Effector memory CD8-positive, alpha-beta T cell (primary cell): ENCODE data around the gene ARIH2.

Source experiments
- ATAC-seq: fragments of 150-1000 bp; cut with Tn5 transposase; replicated peaks from 2 replicates; pipeline ENCODE4 v1.10.0; 2021; ENCODE audit warnings: mild to moderate bottlenecking, moderate library complexity
- DNase-seq, 3 experiments: peaks; one replicate each; pipeline ENCODE4 v3.0.0; 2021
- H3K27ac Mint-ChIP-seq, 2 donors: one replicate each; pipeline ENCODE4 v1.8.0; 2022; ENCODE audit warnings: mild to moderate bottlenecking in 2 of 2, mixed read lengths in 2 of 2, moderate library complexity in 2 of 2
- H3K27me3 Mint-ChIP-seq, 2 donors: one replicate each; pipeline ENCODE4 v1.8.0; 2022; ENCODE audit warnings: mixed read lengths in 2 of 2
- H3K36me3 Mint-ChIP-seq: one replicate; pipeline ENCODE4 v1.8.0; 2022; ENCODE audit warnings: mild to moderate bottlenecking, moderate library complexity, mixed read lengths; ENCODE audit not compliant: insufficient read depth
- H3K4me1 Mint-ChIP-seq, 2 donors: one replicate each; pipeline ENCODE4 v1.8.0; 2022; ENCODE audit warnings: low read depth in 2 of 2, mixed read lengths in 2 of 2
- H3K4me3 Mint-ChIP-seq, 2 donors: one replicate each; pipeline ENCODE4 v1.8.0; 2022; ENCODE audit warnings: mild to moderate bottlenecking in 2 of 2, mixed read lengths in 2 of 2, moderate library complexity in 2 of 2
- H3K9me3 Mint-ChIP-seq, 2 donors: one replicate each; pipeline ENCODE4 v1.8.0; 2022; ENCODE audit warnings: mixed read lengths in 2 of 2

ARIH2 gene

DNA sequence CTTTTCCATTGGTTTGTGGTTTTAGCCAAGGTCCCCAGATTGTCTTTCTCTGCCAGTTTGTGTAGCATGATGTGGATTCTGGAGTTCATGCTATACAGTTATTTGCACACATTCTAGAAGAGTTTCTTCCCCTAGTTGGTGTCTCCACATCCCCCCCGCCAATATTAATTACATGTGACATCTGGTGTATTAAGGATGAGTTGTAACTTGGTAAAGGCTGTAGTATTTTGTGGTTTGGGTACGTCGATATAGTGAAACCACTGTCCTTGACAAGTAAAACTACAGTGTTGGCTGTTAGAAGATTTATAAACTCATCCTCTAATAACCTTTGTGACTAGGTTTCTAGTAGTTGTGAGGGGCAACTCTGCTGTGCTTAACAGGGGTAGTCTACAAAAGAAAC is 47.7 kb downstream of the ARIH2 start:
- no peak overlapping the region for H3K4me3 Mint-ChIP-seq
- peak overlapping the region in 1 of 2 donors; percentile 29 for H3K27ac Mint-ChIP-seq
- DNase-seq (no peak), ATAC-seq (peak; percentile 26)
- no peaks in the 10 kb centered on the region for H3K27me3 Mint-ChIP-seq
- peaks cover 79% of the 10 kb centered on the region for H3K36me3 Mint-ChIP-seq
- peaks cover 4 to 12% of the 10 kb centered on the region in 2 donors for H3K4me1 Mint-ChIP-seq
- no peaks in the 10 kb centered on the region for H3K9me3 Mint-ChIP-seq

DNA sequence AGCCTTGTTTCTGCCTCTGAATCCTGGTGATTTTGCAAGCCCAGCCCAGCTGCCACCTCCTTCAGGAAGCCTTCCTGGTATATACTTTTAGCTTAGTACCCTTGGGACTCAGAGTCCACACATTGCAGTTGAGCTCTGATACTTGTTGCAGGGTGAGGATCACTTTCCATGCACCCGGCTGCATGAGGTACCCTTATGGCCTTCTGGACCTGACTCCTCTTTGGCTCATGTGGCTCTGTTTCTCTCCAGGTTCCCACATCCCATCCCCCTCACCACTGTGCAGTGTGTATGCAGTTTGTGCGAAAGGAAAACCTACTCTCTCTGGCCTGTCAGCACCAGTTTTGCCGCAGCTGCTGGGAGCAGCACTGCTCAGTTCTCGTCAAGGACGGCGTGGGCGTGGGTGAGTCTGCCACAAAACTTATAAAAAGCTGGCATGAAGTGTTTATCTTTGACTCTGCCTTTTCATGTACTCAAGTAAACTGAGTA is 48.3 kb downstream of the ARIH2 start:
- H3K9me3 Mint-ChIP-seq, result no peaks in the 10 kb centered on the region
- peak overlapping the region; percentile 29 to 72 for H3K27ac Mint-ChIP-seq
- peaks cover 80% of the 10 kb centered on the region for H3K36me3 Mint-ChIP-seq
- H3K4me1 Mint-ChIP-seq, result peaks cover 4 to 12% of the 10 kb centered on the region in 2 donors
- H3K4me3 Mint-ChIP-seq, result no peak overlapping the region
- DNase-seq (no peak), ATAC-seq (no peak)
- no peaks in the 10 kb centered on the region for H3K27me3 Mint-ChIP-seq

DNA sequence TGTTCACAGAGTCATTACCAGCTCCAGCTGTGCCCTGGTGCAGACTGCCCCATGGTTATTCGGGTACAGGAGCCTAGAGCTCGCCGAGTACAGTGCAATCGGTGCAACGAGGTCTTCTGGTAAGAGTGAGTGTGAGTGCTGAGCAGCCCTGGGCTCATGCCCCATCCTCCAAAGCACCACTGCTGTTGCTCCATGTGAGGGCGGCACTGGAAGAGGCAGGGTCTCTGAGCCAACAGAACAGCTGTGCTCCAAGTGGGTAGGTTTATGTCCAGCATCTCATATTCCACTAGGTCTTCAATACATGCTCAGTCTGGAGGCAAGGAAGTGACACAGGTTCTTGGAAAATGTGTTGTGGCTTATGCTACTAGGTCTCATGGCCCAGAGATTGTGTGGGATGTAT is 51.9 kb downstream of the ARIH2 start:
- Mint-ChIP-seq H3K9me3 (no peaks in the 10 kb centered on the region), H3K4me1 (peaks cover 2 to 8% of the 10 kb centered on the region in 2 donors), H3K36me3 (peaks cover 84% of the 10 kb centered on the region), H3K4me3 (no peak overlapping the region), H3K27me3 (no peaks in the 10 kb centered on the region), H3K27ac (no peak overlapping the region)
- ATAC-seq (no peak), DNase-seq (no peak)

DNA sequence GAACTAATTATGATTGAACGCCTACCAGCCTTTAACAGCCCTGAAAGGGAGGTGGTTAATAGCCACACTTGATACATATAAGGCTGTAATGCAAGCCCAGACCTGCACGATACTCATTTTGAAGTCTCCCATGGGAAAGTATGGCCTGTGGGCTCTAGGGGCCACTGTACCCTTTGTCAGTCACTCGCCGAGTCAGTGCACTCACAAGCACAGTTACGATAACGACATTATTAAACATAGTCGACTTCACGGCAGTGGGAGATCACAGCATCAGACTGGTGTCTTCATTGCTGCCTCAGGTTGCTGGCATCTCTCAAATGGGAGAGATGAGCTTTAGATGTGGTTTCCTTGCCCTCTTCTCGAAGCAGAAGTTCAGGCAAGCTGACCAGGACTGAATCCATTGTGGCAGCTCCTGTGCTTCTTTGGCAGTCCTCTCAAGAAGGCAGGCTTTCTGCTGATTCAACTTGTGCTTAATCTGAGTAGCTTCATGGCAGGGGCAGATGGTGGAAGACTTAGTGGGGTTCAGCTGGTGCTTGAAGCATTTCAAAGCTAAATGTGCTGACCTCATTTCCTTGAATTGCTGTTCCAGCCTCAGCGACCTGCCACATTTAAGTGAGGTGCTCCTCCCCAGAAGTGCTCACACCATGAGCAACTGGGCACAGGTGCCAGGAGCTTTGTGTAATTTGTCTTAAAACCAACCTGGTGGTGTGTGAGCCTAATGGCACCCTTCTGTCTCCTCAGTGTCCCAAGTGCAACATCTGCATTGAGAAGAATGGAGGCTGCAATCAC is 55.6 kb downstream of the ARIH2 start:
- H3K27me3 Mint-ChIP-seq, result no peaks in the 10 kb centered on the region
- peaks cover 88% of the 10 kb centered on the region for H3K36me3 Mint-ChIP-seq
- no peak overlapping the region for H3K4me3 Mint-ChIP-seq
- ATAC-seq (no peak), DNase-seq (no peak)
- H3K27ac Mint-ChIP-seq, result no peak overlapping the region
- H3K4me1 Mint-ChIP-seq, result no peaks in the 10 kb centered on the region
- H3K9me3 Mint-ChIP-seq, result no peaks in the 10 kb centered on the region

DNA sequence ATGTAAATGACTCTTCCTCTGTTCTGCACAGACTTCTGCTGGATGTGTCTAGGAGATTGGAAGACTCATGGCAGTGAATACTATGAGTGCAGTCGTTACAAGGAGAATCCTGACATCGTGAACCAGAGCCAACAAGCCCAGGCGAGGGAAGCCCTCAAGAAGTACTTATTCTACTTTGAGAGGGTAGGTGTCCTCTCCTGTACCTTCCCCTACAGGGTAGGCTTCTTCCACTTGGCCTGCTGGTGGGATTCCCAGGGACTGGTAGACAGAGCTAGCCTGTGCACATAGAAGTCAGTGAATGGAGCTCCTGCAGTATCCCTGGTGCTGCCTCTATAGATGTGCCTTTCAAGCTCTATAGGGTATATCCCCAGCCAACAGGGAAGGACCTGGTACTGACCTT is 60.8 kb downstream of the ARIH2 start:
- Mint-ChIP-seq H3K36me3 (peaks cover 84% of the 10 kb centered on the region), H3K9me3 (no peaks in the 10 kb centered on the region), H3K27ac (no peak overlapping the region), H3K4me3 (no peak overlapping the region), H3K27me3 (no peaks in the 10 kb centered on the region), H3K4me1 (no peaks in the 10 kb centered on the region)
- ATAC-seq (no peak), DNase-seq (no peak)

DNA sequence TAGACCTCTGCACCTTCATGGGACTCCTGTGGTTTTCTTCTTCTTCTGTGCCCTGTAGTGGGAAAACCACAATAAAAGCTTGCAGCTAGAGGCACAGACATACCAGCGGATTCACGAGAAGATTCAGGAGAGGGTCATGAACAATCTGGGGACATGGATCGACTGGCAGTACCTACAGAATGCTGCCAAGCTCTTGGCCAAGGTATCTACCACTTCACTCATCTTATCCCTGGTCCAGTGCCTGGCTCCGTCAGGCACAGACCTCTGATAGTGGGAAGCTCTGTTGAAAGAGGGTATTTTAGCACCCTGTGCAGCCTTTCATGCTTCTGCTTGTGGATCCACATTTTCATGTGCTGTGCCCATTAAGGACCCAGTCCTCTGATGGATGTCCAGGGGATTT is 61.7 kb downstream of the ARIH2 start:
- Mint-ChIP-seq H3K4me1 (no peaks in the 10 kb centered on the region), H3K9me3 (no peaks in the 10 kb centered on the region), H3K4me3 (no peak overlapping the region), H3K36me3 (peaks cover 76% of the 10 kb centered on the region), H3K27ac (peak overlapping the region in 1 of 2 donors; percentile 25), H3K27me3 (no peaks in the 10 kb centered on the region)
- no peak for DNase-seq
- ATAC-seq, result no peak

DNA sequence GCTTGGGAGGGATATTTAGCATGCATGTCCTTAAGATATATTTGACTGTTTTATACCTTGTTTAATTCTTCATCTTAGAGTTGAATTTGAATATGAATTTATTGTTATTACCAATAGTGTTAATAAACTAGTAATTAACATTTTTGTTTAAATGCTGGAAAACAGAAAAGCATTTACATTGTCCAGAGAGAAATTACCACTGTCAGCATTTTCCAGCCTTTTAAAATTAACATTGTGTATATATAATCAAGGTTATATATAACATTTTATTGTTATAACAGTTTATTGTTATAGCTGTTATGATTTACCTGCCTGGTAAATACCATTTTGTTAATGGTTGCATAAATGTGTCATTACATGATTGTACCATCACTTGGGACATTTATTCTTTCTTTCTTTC is 63.4 kb downstream of the ARIH2 start:
- DNase-seq (no peak), ATAC-seq (no peak)
- H3K4me3 Mint-ChIP-seq, result no peak overlapping the region
- no peaks in the 10 kb centered on the region for H3K27me3 Mint-ChIP-seq
- peaks cover 70% of the 10 kb centered on the region for H3K36me3 Mint-ChIP-seq
- H3K4me1 Mint-ChIP-seq, result no peaks in the 10 kb centered on the region
- no peaks in the 10 kb centered on the region for H3K9me3 Mint-ChIP-seq
- peak overlapping the region; percentile 13 to 73 for H3K27ac Mint-ChIP-seq

DNA sequence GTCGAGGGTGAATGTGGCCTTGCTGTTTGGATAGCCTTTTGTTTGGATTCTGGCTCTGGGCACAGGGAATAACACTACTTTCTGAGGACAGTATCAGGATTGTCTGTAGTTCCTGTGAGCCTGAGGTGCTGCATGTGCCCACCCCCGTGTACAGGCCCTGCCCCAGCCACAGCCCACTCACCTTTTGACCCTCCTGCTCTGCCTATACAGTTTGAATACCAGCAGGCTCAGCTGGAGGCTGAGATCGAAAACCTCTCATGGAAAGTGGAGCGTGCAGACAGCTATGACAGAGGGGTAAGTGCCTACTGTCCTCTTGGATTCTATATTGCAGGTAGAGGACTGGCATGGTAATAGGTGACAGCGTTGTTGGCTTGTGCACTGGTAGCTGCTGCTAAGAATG is 64.0 kb downstream of the ARIH2 start:
- peaks cover 2% of the 10 kb centered on the region in 2 donors for H3K4me1 Mint-ChIP-seq
- peaks cover 65% of the 10 kb centered on the region for H3K36me3 Mint-ChIP-seq
- no peaks in the 10 kb centered on the region for H3K27me3 Mint-ChIP-seq
- ATAC-seq (no peak), DNase-seq (no peak)
- no peaks in the 10 kb centered on the region for H3K9me3 Mint-ChIP-seq
- H3K4me3 Mint-ChIP-seq, result no peak overlapping the region
- H3K27ac Mint-ChIP-seq, result peak overlapping the region; percentile 13 to 73

DNA sequence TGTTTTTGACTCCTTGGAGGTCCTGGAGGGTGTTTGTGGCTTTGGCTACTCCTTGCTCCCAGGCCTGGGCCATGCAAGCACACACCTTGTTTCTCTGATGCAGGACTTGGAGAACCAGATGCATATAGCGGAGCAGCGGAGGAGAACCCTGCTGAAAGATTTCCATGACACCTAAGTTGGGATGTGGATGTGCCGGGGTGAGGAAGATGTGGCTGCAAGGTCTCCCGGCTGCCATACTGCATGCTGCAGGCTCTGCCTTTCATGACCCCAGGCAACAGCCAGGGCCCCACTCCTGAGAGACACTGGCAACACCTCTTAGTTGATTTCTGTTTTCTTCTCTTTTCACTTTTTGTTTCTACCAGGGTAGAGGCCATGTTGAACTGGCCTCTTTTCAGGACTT is 64.5 kb downstream of the ARIH2 start:
- Mint-ChIP-seq H3K4me1 (peaks cover 5 to 6% of the 10 kb centered on the region in 2 donors), H3K27me3 (no peaks in the 10 kb centered on the region), H3K36me3 (peaks cover 62% of the 10 kb centered on the region), H3K27ac (peak overlapping the region in 1 of 2 donors; percentile 73), H3K9me3 (no peaks in the 10 kb centered on the region), H3K4me3 (no peak overlapping the region)
- ATAC-seq, result no peak
- DNase-seq, result no peak

DNA sequence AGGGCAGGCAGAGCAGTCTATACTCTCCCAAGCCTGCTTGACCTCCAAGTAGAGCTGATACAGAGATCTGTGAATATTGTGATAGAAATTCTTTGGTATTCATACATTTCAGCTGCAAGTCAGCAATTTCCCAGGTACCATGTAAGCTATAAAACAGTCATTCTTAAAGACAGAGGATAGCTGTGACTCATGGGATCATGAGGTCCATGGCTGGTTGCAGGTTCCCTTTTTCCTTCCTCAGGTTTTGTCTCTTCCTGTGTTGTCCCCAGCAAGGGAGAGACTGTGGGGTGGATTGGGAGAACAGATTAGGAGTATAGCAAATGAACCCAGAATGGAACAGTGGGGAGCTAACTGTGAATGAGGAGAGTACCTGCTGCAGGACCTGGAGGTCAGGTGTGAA is 66.0 kb downstream of the ARIH2 start:
- Mint-ChIP-seq H3K27me3 (no peaks in the 10 kb centered on the region), H3K9me3 (no peaks in the 10 kb centered on the region), H3K4me3 (no peak overlapping the region), H3K27ac (no peak overlapping the region), H3K36me3 (peaks cover 51% of the 10 kb centered on the region), H3K4me1 (peaks cover 14 to 15% of the 10 kb centered on the region in 2 donors)
- ATAC-seq (no peak), DNase-seq (no peak)

DNA sequence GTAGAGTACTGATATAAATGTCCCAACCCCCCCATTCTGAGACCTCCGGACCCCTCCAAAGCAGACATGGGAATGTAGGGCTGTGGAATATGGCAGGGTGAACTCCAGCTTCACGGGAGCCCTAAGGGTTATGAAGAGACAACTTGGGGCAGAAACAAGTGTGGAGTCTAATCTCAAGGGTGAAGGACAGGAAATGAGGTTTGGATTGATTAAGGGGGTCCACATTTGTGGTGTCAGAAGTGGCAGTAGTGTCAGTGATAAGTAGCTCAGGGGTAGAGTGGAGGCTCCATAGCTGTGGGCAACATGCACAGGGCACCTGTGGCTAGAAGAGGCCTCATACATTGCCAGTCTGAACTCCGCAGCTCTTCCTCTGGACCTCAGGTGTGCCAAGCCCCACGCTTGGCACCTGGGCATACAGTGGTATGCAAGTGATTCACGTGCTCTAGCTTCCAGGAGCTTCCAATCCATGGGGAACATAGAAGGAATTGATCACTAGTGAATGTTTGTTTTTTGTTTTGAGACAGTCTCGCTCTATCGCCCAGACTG is 67.3 kb downstream of the ARIH2 start:
- Mint-ChIP-seq H3K4me1 (peaks cover 18 to 19% of the 10 kb centered on the region in 2 donors), H3K9me3 (no peaks in the 10 kb centered on the region), H3K27ac (peak overlapping the region; percentile 21 to 60), H3K36me3 (peaks cover 42% of the 10 kb centered on the region), H3K4me3 (no peak overlapping the region), H3K27me3 (no peaks in the 10 kb centered on the region)
- ATAC-seq, result no peak
- no peak for DNase-seq

DNA sequence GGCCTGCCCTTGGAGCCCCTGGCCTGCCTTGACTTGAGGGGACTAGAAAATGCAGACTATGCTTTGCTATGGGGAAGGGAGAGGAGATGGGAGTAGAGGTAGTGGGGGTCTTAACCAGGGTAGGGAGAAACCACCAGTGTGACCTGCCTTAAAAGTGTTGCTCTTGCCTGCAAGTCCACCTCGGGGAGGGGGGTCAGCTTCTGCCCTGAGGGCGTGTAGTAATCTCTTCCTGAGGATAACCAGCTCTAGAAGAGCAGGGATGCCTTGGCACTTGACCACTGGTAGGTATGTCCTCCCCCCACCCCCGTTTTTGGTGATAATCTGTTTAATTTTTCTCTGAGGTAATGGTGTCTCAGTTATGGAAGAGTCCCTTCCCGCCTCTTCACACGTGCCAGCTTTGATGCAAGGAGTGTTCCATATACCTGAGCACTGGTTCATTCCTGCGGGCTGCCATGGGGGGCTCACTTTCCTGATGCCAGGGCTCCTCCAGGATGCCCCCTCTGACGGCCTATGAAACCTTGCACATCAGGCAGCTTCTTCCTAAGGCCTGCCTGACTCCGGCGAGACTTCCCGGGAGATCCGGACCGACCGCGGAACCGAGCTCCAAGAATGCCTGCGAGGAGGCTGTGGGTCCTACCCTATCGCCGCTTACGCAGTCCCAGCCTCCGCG is 70.6 kb downstream of the ARIH2 start:
- H3K4me1 Mint-ChIP-seq, result peaks cover 32% of the 10 kb centered on the region in 2 donors
- peaks cover 20% of the 10 kb centered on the region for H3K36me3 Mint-ChIP-seq
- H3K9me3 Mint-ChIP-seq, result no peaks in the 10 kb centered on the region
- no peak for DNase-seq
- peak overlapping the region; percentile 79 to 93 for H3K27ac Mint-ChIP-seq
- peak; percentile 0 for ATAC-seq
- peak overlapping the region; percentile 89 to 91 for H3K4me3 Mint-ChIP-seq
- H3K27me3 Mint-ChIP-seq, result no peaks in the 10 kb centered on the region

DNA sequence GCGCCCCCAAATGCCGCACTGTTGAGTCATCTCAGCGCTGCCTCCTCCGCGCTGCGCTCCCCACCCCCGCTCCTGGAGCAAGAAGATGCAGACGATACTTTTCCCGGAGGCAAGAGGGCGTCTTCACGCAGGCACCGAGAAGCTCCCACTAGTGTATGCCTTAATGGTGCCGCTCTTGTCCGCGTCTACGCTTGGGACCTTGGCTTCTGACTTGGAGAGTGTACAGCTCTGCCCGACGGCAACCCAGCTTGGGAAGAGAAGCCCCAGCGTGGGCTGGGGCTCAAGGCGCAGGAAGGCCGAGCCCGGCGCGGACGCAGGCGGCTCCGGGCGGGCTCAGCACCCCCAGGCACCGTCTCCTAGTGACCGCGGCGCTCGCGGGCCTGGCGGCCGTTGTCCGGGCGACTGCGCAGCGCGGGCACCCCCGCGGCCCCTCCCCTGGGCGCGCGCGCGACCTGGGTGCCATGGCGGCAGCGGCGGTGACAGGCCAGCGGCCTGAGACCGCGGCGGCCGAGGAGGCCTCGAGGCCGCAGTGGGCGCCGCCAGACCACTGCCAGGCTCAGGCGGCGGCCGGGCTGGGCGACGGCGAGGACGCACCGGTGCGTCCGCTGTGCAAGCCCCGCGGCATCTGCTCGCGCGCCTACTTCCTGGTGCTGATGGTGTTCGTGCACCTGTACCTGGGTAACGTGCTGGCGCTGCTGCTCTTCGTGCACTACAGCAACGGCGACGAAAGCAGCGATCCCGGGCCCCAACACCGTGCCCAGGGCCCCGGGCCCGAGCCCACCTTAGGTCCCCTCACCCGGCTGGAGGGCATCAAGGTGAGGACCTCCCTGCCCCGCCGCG is 71.4 kb downstream of the ARIH2 start, which contains the start of gene P4HTM:
Gene P4HTM, plus strand, starts transcription at position 446 of the 840 bp plus-strand sequence. Its CDS starts 16 bp downstream, at position 462.
- peak within 1 kb of the TSS; percentile 91 to 94 for H3K4me3 Mint-ChIP-seq
- H3K27ac Mint-ChIP-seq, result peak within 1 kb of the TSS; percentile 91 to 93
- peak; percentile 71 for ATAC-seq
- no peaks in the 10 kb centered on the region for H3K9me3 Mint-ChIP-seq
- H3K36me3 Mint-ChIP-seq, result peaks cover 24% of the 10 kb centered on the region
- H3K4me1 Mint-ChIP-seq, result peaks cover 33 to 34% of the 10 kb centered on the region in 2 donors
- peak; percentile 55 to 58 (median 57) for DNase-seq
- no peaks in the 10 kb centered on the region for H3K27me3 Mint-ChIP-seq
